ENCODE measurements around the gene GPR4.
"Not testable (repeated sequence)": the region's sequence is repeated elsewhere in the genome, so short reads cannot be mapped to it uniquely, and the experiment has no call there.

The GPR4 gene

DNA sequence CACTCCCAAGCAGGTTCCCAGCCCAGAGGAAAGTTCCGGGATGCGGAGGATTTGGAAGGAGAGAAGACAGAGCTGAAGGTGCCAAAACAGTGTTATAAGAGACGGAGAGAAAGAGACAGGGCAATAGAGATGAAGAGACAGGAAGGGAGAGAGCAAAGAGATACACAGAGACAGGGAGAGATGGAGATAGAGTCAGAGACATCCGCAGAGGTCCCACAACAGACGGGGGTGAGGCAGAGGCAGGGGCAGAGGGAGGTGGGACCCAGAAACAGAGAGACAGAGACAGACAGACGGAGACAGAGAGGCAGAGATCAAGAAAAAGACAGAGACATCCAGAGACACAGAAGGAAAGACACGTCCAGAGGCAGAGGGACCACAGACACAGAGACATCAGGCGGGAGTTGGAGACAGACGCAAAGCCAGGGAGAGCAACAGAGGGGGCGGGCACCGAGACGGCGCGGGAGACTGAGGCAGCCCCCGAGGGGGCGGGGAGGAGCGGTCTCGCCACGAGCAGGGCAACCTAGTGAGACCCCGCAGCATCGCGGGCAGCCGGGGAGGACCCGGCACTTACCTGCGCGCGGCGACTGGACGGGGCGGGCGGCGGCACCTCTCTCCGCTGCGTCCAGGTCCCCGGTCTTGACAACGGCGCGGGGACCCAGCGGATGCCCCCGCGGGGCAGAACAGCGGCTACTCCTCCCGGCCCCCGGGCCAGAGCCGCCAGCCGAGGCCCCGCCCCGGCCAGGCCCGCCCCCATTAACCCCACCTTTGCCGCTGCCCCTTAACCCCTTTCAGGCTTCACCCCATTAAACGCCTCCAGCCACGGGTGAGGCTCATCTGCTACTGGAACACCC is at the start of gene GPR4:
GPR4 (minus strand) TSS at position 689 of the 851 bp plus-strand sequence. CDS start 10,346 bp downstream, outside the sequence.
- DNase-seq = no peak

DNA sequence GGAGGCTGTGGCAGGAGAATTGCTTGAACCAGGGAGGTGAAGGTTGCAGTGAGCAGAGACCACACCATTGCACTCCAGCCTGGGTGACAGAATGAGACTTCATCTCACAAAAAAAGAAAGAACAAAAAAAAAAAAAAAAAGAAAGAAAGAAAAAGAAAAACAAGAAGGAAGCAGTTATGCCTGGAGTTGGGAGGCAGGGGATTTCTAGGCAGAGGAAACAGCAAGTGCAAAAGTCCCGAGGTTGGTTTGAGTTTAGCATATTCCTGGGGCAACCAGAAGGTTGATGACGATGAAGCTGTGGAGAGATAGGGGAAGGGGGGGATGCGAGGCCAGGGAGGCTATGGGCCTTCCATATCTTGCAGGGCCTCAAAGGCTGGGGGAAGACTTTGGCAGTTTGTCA is 48.7 kb upstream of the GPR4 start:
- no peak for DNase-seq

DNA sequence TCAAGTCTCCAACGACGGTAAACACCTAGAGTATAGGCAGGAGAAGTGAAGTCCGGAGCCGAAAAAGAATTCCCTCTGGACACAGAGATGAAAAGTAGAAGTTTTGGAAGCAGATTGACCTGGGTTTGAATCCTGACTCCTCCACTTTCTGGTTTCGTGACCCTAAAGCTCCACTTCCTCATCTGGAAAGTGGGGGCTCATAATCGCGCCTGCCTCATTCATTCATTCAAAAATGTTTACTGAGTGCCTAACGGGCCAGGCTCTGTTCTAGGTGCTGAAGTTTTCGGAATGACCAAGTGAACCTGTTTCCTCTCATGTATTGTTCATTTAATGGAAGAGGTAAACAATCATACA is 44.3 kb upstream of the GPR4 start:
- no peak for DNase-seq

DNA sequence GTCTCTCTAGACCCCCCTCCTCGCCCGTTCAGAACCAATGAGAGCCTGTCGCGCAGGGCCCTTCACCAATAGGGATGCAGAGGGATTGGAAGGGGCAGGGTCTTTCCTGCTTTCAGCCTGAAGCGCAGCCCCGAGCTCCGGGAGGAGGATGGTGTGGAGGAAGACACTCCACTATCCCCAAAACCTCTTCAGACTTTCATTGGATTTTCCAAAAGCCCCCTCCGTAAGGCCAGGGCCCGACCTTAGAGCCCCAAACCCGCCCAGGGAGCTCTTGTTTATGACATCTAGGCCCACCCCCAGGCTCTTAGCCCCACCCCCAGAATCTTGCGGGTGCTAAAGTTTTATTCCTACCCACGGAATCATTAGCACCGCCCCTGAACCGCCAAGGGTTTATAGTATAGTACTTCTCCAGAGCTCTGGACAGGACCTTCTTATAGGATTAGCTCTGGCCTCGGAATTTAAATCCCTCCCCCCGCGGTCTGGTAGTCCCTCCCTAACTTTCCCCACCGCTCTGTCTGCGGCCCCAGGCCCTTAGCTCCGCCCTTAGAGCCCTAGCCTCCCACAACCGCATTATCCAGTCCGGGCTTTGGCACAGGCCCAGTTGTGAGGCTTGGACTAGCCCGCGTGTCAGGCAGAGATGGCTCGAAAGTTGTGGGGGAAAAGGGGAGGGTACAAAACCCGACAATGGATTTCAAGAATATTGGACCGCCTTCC is 43.8 kb upstream of the GPR4 start:
- peak; percentile 78 to 88 for DNase-seq

- peak in 1 of 2 experiments; percentile 56 for DNase-seq
Measured at GRCh38 chr19:45645068-45645630, 43.1 kb upstream of the GPR4 start.

- no peak for DNase-seq
Measured at GRCh38 chr19:45643927-45644771, 42.1 kb upstream of the GPR4 start.

GRCh38 chr19:45643024-45643926 is 41.3 kb upstream of the GPR4 start:
- peak; percentile 71 to 76 for DNase-seq

DNA sequence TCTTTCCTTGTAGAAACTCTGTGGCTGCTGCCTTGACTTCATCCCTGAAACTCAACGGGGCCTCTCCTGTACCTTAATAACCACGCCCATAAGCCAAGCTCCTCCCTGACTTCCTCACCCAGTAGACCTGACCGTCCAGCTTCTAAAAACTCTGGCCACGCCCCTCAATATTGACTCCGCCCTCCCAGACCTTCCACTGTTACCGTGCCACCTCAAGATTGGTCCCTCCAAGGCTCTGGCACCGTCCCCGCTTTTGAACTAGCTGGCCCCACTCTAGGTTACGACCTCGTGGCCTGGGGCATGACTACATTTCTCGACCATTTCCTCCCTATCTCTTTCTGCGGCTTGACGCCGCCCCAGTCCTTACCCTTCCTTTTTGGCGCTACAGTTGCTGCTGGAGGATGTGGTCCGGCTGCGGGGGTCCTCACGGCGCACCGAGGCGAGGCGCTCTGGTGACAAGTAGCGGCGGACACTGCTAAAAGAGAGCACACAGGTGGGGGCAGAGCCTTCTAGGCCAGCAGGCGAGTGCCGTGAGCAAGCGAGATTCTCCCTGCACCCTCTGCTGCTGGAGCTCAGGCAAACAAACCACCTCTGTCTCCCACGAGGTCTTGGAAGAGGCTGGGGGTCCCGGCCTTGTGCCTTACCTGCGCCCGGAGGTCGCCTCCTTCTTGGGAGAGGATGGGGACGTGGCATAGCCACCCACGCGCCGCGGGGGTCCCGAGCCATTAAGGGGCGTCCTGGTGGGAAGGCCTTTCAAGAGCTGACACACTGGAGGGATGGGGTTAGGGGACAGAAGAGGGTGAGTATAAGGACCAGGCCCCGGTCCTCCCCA is 39.5 kb upstream of the GPR4 start:
- peak; percentile 79 for DNase-seq

GRCh38 chr19:45640849-45641273 is 38.8 kb upstream of the GPR4 start:
- no peak for DNase-seq

- peak; percentile 15 to 17 for DNase-seq
Measured at GRCh38 chr19:45638930-45639729, 37.1 kb upstream of the GPR4 start, which contains the start of gene EML2. Gene EML2, minus strand, starts transcription at chr19:45639397. Its CDS starts 21 bp downstream, at chr19:45639376.

- no peak for DNase-seq
Measured at GRCh38 chr19:45637890-45638667, 36.1 kb upstream of the GPR4 start.

- no peak for DNase-seq
Measured at GRCh38 chr19:45636902-45637301, 34.9 kb upstream of the GPR4 start.

GRCh38 chr19:45636275-45636674 is 34.3 kb upstream of the GPR4 start:
- DNase-seq = no peak

DNA sequence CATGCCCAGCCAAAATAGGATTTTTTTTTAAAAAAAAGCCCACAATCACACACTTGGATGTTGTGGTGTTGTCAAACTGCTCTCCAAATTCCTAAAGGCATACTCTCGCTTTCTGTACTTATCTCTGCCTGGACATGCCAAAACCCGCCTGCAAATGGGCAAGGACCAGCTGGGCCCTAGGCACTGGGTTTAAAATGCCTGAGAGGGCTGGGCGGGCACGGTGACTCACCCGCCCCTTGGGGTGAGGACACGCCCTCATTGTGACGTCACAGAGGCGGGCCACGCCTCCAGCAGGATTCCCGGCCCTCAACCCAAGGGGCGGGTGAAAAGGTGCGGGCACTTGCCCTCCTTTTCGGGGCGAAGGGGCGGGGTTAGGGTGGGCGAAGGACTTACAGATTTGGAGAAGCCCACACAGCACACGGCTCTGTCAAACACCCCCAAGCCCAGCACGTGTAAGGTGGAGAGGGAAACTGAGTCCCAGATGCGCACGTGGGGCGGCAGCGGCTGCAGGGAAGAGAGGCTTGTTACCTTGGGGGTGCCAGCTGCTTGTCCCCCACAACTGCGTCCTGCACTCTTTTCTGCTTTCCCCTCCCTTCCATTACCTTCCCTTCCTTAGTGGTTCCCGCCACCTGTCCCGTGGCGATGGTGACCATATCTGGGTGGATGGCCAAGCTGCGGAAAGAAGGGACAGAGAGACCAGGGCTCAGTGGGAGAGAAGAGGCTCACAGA is 30.6 kb upstream of the GPR4 start:
- DNase-seq = peak; percentile 20 to 37

DNA sequence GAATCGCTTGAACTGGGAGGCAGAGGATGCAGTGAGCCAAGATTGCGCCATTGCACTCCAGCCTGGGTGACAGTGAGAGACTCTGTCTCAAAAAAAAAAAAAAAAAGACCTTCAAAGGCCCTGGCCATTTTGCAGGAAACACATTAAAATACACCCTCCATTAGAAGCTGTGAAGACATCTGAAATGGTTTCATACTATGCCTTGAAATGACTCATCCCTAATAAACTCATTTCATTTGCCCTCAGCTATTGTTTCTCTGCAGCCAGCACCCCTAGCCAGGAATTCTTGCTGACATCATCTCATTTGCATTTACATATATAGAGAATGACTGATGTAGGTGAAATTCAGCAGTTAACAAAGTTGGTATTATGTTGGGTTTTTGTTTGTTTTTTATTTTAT is 28.5 kb upstream of the GPR4 start:
- DNase-seq = no peak

- no peak for DNase-seq
Measured at GRCh38 chr19:45629704-45630103, 27.7 kb upstream of the GPR4 start.

DNA sequence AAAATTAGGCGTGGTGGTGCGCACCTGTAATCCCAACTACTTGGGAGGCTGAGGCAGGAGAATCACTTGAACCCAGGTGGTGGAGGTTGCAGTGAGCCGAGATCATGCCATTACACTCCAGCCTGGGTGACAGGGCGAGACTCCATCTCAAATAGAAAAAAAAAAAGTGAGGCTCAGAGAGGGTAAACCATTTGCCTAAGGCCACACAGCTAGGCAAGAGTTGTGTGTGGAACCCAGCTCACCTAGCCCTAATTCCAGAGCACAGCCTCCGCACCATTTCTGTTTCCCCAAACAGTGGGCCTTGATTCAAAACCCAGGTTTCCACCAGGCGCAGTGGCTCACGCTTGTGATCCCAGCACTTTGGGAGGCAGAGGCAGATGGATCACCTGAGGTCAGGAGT is 26.2 kb upstream of the GPR4 start:
- not testable (repeated sequence) for DNase-seq

DNA sequence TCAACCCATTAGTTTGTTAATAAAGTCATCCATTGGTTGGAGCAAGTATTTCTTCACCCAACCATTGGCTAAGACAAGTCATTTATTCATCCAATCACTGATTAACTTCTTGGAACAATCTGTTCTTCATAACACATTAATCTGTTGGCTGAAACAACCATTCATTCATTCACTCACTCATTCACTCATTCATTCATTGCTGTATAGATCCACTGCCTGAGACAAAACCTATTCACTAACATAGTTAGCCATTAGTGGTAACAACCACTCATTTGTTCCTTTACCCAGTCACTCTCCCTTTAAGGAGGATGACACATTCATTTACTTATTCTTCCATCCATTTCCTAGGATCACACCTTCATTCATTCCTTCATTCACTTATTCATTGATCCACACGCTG is 22.0 kb upstream of the GPR4 start:
- DNase-seq = no peak

Measured in NCI-H2081 (cell line).